T-helper 1 cell (primary cell): Measurements from ENCODE around the gene SETDB1.

ENCODE experiments used
- DNase-seq, 5 donors: peaks; one replicate each; pipeline ENCODE4 v3.0.0-alpha.2; 2012 to 2020

The SETDB1 gene

DNA sequence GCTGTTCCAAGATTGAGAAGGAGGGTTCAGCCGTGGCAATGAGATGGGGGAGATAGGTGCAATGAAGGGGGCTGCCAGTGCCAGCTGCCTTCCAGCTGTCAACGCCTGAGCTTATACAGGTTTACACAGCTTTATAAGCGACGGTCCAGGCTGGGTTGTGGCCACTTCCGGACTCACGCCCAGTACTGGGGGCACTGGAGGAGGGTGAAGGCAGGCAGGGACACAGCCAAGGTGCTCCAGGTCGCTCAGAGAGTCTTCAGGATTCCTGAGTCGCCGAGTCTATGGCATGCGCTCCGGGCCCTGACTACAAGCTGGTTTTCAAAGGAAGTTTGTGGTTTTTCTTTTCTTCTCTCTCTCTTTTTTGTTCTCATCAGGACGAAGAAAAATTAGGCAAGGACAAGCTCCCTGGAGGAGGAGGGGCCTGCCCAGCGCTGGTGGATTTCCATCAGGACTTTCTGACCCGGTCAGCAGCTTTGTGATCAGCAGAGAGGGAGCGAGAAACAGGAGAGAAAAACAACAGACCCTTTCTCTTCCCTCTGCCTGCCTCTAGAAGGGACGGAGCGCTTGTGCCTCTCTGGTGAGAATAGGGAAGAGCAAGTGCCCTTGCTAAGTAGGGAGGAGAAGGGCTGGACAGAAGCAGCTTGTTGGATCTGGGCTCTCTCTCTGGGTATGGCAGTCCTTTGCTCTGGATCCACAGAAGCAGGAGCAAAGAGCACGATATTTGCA is 80.3 kb downstream of the SETDB1 start, which contains the start of gene MINDY1:
TSS of gene MINDY1 (minus strand) at position 576 of the 726 bp plus-strand sequence. CDS start 4,285 bp downstream, outside the sequence.
- peak in 3 of 5 donors; percentile 9 to 55 (median 13) for DNase-seq

- no peak for DNase-seq
Measured at GRCh38 chr1:151007853-151008243, 81.7 kb downstream of the SETDB1 start.

DNA sequence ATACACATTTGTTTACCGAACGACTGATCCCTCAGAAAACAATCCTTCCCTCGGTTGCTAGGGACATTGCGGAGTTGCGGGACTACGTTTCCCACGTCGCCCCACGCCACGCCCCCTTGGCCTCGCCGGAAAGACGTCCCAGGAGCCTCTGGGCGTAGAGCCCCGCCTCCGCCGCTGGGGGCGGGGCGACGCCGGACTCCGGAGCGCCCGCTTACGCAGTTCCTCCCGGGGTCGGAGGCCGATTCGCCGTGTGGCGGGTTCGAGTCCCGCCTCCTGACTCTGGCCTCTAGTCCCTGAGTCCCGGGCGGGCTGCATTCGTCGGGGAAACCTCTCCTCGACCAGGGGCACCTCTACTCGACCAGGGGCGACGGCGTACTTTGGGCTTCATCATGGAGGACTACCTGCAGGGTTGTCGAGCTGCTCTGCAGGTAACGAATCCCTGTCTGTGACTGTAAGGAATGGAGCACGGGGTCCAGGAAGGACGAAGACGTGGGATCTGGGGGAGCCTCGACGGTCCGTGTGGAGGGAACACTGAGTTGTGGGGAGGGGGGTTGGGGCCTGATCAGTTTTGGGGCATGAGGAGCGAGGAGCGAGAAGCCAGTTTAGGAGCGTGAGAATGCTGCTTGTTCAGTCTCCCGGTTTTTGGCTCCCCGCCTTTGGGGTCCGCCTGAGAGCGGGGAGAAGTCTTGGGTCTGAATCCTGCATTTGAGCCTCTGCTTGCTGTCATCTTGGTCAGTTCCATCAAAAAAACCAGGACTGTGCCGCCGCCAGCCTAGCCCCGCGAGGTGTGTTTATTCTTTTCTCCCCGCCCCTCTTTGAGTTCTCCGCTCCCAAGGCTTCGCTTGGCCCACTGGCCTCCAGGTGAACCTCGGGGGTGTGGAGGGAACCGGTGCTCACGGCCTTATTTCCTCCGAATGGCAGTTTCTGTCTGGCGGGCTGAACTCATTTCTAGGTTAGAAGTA is 82.4 kb downstream of the SETDB1 start, which contains the start of gene PRUNE1:
TSS of gene PRUNE1 (plus strand) at position 206 of the 962 bp plus-strand sequence. CDS start at position 390, 184 bp downstream.
- DNase-seq: peak; percentile 96 to 98 (median 97)

DNA sequence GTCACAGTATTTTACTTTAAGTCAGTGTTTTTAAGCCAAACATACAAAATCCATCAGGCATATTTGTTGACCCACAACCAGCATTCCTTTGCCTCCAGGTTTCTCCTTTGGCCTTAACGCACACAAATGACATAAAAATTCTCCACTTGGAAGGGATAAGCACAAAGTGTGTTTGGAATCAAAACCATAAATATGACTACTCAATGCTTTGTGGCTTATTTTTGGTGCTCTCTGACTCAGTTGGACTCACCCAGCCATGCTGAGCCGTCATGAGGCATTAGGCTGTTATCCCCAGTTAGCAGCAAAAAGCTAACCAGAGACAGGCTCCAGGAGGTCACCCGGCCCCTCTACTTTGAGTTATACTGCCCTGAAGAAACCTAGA is 83.0 kb downstream of the SETDB1 start:
- DNase-seq: no peak

DNA sequence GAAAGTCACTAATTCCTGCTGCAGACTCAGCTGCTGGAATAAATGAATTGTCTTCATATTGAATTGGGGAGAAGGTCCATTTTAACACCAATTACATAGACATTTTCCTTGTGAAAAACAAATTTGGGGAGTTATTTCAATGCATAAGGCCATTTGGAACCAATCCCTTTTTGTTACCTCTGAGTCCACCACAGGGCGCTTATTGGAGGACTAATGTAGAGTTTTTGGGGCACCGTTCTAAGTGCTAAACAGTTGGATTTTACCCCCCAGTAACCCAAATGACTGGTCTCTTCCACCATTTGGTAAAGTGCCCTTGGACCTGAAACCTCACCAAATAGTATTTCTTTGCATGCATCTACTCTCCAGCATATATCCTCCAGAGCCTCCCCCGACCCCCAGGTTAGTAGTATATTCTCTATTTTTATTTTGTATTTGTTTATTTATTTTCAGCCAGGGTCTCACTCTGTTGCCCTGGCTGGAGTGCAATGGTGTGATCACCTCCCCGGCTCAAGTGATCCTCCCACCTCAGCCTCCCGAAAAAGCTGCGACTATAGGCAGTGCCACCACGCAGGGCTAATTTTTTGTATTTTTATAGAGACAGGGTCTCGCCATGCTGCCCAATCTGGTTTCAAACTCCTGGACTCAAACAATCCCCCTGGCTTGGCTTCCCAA is 83.6 kb downstream of the SETDB1 start:
- DNase-seq: no peak

DNA sequence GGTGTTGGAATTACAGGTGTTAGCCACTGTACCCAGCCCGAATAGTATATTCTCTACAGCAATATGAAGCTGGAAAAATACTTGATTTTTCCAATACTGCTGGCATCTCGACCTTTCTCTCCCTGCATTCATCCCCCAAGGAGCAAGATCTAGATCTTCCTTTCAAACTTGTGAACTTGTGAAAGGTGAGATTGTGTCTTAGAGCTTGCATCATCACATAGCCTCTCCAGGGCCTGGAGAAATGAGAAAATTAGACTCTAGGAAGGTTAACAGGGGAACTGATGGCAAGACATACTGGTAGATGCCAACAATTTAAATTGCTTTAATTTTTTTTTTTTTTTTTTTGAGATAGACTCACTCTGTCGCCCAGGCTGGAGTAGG is 84.2 kb downstream of the SETDB1 start:
- DNase-seq: no peak

DNA sequence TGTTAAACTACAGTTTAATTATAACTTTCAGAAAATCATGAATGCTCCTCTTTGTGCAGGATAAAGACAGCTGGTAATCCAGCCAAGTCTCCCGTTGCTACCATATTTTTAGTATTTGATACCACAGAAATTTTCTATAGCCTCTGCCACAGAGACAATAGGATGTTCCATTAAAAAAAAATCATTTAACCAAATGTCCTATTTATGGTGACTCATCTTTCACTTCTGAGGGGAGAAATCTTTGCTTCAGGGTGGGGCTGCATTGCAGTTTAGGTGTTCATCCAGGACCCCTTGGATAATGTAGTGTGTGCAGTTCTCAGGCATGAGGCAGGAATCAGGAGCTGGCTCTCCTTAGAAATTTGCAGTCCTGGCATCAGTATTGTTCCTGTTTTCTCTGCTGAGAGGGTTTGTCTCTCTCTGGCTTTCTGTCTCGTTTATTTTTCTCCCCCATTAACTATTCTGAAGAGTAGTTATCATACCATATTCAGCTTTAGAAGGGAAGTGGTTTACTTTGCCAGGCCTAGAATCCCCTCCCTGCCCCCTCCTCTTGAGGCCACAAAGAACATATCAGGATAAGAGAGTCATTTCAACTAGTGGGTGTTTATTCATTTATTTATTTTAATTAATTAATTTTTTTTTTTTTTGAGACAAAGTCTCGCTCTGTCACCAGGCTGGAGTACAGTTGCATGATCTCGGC is 85.1 kb downstream of the SETDB1 start:
- no peak for DNase-seq

- DNase-seq: no peak
Measured at GRCh38 chr1:151012684-151013471, 86.7 kb downstream of the SETDB1 start.

- DNase-seq: no peak
Measured at GRCh38 chr1:151013518-151013917, 87.4 kb downstream of the SETDB1 start.
